Measurements from ENCODE around the gene SLC6A11.

SLC6A11 gene

GRCh38 chr3:10882851-10883250 is 66.8 kb downstream of the SLC6A11 start:
- Histone ChIP-seq H3K27me3 (no peaks in the 10 kb centered on the region), H4K20me1 (no peaks in the 10 kb centered on the region), H3K9me3 (replicated peaks in 1 of 11) (no peaks in the 10 kb centered on the region), H3K4me1 (peaks cover 0 to 38% (median 13%) of the 10 kb centered on the region in 10 experiments; a peak in 15 of 20 replicates), H3K27ac (no peak overlapping the region), H3K36me3 (no peaks in the 10 kb centered on the region), H3K4me3 (no peak overlapping the region), H3K4me2 (peak overlapping the region in 2 of 11 experiments; percentile 5 to 41; a peak in 2 of 22 replicates), H3K9ac (no peak overlapping the region)
- TF ChIP-seq Cebpa-rat (IDR thresholded peaks at IDR 0.05) = no peak

GRCh38 chr3:10883478-10884234 is 67.6 kb downstream of the SLC6A11 start:
- no peak overlapping the region for H3K27ac ChIP-seq
- H3K9ac ChIP-seq = no peak overlapping the region
- no peaks in the 10 kb centered on the region for H3K27me3 ChIP-seq
- no peak for TF ChIP-seq Cebpa-rat (IDR thresholded peaks at IDR 0.05)
- no peaks in the 10 kb centered on the region for H3K36me3 ChIP-seq
- H3K4me2 ChIP-seq = no peak overlapping the region
- no peaks in the 10 kb centered on the region for H3K9me3 ChIP-seq (replicated peaks in 1 of 11)
- peaks cover 0 to 44% (median 17%) of the 10 kb centered on the region in 10 experiments; a peak in 15 of 20 replicates for H3K4me1 ChIP-seq
- no peak overlapping the region for H3K4me3 ChIP-seq
- H4K20me1 ChIP-seq = no peaks in the 10 kb centered on the region

- no peak overlapping the region for H3K4me3 ChIP-seq
- no peak for TF ChIP-seq Cebpa-rat (IDR thresholded peaks at IDR 0.05)
These were observed 71.0 kb downstream of the SLC6A11 start for GRCh38 chr3:10887015-10887414.

GRCh38 chr3:10888518-10889090 is 72.6 kb downstream of the SLC6A11 start:
- Histone ChIP-seq H3K36me3 (peaks cover 0 to 5% (median 0%) of the 10 kb centered on the region in 11 experiments; a peak in 5 of 22 replicates), H3K27ac (peak overlapping the region in 3 of 11 experiments; percentile 5 to 30 (median 11); a peak in 1 of 22 replicates), H3K4me1 (peaks cover 19 to 39% (median 27%) of the 10 kb centered on the region in 10 experiments), H3K9me3 (replicated peaks in 1 of 11) (peaks cover 24 to 30% (median 29%) of the 10 kb centered on the region in 11 experiments), H3K27me3 (no peaks in the 10 kb centered on the region), H3K4me2 (peak overlapping the region in 6 of 11 experiments; percentile 37 to 72 (median 66); a peak in 12 of 22 replicates), H3K9ac (no peak overlapping the region), H4K20me1 (no peaks in the 10 kb centered on the region), H3K4me3 (no peak overlapping the region)
- TF ChIP-seq Cebpa-rat (IDR thresholded peaks at IDR 0.05) = no peak

More at GRCh38 chr3:10887015-10887414, 71.0 kb downstream of the SLC6A11 start:
- Histone ChIP-seq H3K27ac (no peak overlapping the region), H3K9me3 (replicated peaks in 1 of 11) (peaks cover 24 to 30% (median 29%) of the 10 kb centered on the region in 11 experiments), H3K4me2 (no peak overlapping the region), H3K9ac (no peak overlapping the region), H3K36me3 (peaks cover 0 to 5% (median 0%) of the 10 kb centered on the region in 11 experiments; a peak in 5 of 22 replicates), H4K20me1 (no peaks in the 10 kb centered on the region), H3K4me1 (peaks cover 5 to 37% (median 19%) of the 10 kb centered on the region in 10 experiments), H3K27me3 (no peaks in the 10 kb centered on the region)

- TF ChIP-seq Cebpa-rat (IDR thresholded peaks at IDR 0.05) = no peak
- Histone ChIP-seq H3K4me1 (peaks cover 19 to 39% (median 28%) of the 10 kb centered on the region in 10 experiments), H3K9me3 (replicated peaks in 1 of 11) (peaks cover 24 to 30% (median 29%) of the 10 kb centered on the region in 11 experiments), H3K27ac (no peak overlapping the region), H3K4me3 (no peak overlapping the region), H3K9ac (no peak overlapping the region), H3K27me3 (no peaks in the 10 kb centered on the region), H4K20me1 (no peaks in the 10 kb centered on the region), H3K36me3 (peaks cover 0 to 5% (median 0%) of the 10 kb centered on the region in 11 experiments; a peak in 5 of 22 replicates), H3K4me2 (peak overlapping the region in 5 of 11 experiments; percentile 37 to 72 (median 65); a peak in 9 of 22 replicates)
These were observed 73.4 kb downstream of the SLC6A11 start for GRCh38 chr3:10889206-10889960.

GRCh38 chr3:10890665-10891064 is 74.6 kb downstream of the SLC6A11 start:
- no peak for TF ChIP-seq Cebpa-rat (IDR thresholded peaks at IDR 0.05)
- Histone ChIP-seq H3K27ac (no peak overlapping the region), H4K20me1 (no peaks in the 10 kb centered on the region), H3K4me1 (peaks cover 19 to 40% (median 31%) of the 10 kb centered on the region in 10 experiments), H3K9ac (no peak overlapping the region), H3K27me3 (no peaks in the 10 kb centered on the region), H3K36me3 (peaks cover 0 to 5% (median 0%) of the 10 kb centered on the region in 11 experiments; a peak in 5 of 22 replicates), H3K9me3 (replicated peaks in 1 of 11) (peaks cover 24 to 30% (median 29%) of the 10 kb centered on the region in 11 experiments), H3K4me2 (no peak overlapping the region), H3K4me3 (no peak overlapping the region)

- peaks cover 0 to 5% (median 0%) of the 10 kb centered on the region in 11 experiments; a peak in 5 of 22 replicates for H3K36me3 ChIP-seq
- H3K27me3 ChIP-seq = no peaks in the 10 kb centered on the region
- H3K4me3 ChIP-seq = no peak overlapping the region
- no peaks in the 10 kb centered on the region for H4K20me1 ChIP-seq
- H3K4me1 ChIP-seq = peaks cover 19 to 52% (median 44%) of the 10 kb centered on the region in 10 experiments
- H3K9ac ChIP-seq = no peak overlapping the region
- peak overlapping the region in 9 of 11 experiments; percentile 29 to 69 (median 55); a peak in 17 of 22 replicates for H3K4me2 ChIP-seq
- peaks cover 26 to 38% (median 36%) of the 10 kb centered on the region in 11 experiments for H3K9me3 ChIP-seq (replicated peaks in 1 of 11)
- TF ChIP-seq Cebpa-rat (IDR thresholded peaks at IDR 0.05) = no peak
- H3K27ac ChIP-seq = no peak overlapping the region
These were observed 76.6 kb downstream of the SLC6A11 start for GRCh38 chr3:10892622-10893021.

- TF ChIP-seq Cebpa-rat (IDR thresholded peaks at IDR 0.05) = no peak
- no peaks in the 10 kb centered on the region for H4K20me1 ChIP-seq
- peaks cover 35 to 56% (median 49%) of the 10 kb centered on the region in 11 experiments for H3K9me3 ChIP-seq (replicated peaks in 1 of 11)
- H3K36me3 ChIP-seq = no peaks in the 10 kb centered on the region
- no peak overlapping the region for H3K27ac ChIP-seq
- H3K4me3 ChIP-seq = no peak overlapping the region
- H3K9ac ChIP-seq = no peak overlapping the region
- H3K4me1 ChIP-seq = peaks cover 0 to 14% (median 6%) of the 10 kb centered on the region in 10 experiments; a peak in 15 of 20 replicates
- no peak overlapping the region for H3K4me2 ChIP-seq
- no peaks in the 10 kb centered on the region for H3K27me3 ChIP-seq
These were observed 85.4 kb downstream of the SLC6A11 start for GRCh38 chr3:10901296-10901945.

Data from BLaER1 treated with 17β-estradiol and CSF1 and Interleukin-3, amounts not matched to agents 10 nM and 100 nM (cell line).